Nephron (organoid): Measurements from ENCODE around the gene NET1.

Experiments
- H3K27ac Mint-ChIP-seq, 3 experiments: 2 replicates each; pipeline ENCODE4 v1.8.0; 2020; ENCODE audit warnings: mixed read lengths in 3 of 3, mild to moderate bottlenecking in 2 of 3, moderate library complexity in 1 of 3
- H3K27me3 Mint-ChIP-seq: 2 replicates; pipeline ENCODE4 v1.8.0; 2021; ENCODE audit warnings: low read depth, mild to moderate bottlenecking, moderate library complexity, mixed read lengths
- H3K36me3 Mint-ChIP-seq: 2 replicates; pipeline ENCODE4 v1.8.0; 2020; ENCODE audit warnings: low read depth, mixed read lengths
- H3K4me1 Mint-ChIP-seq: 2 replicates; pipeline ENCODE4 v1.8.0; 2020; ENCODE audit warnings: mixed read lengths
- H3K4me3 Mint-ChIP-seq, 3 experiments: 2 replicates each; pipeline ENCODE4 v1.8.0; 2020; ENCODE audit warnings: mild to moderate bottlenecking in 3 of 3, mixed read lengths in 3 of 3, moderate library complexity in 2 of 3
- H3K9me3 Mint-ChIP-seq: 2 replicates; pipeline ENCODE4 v1.8.0; 2020; ENCODE audit warnings: mixed read lengths
- CTCF ChIP-seq, 3 experiments: fragments of 200-600 bp; sonication (generic); IDR thresholded peaks; one replicate each; pipeline ENCODE4 v1.5.0; 2021; ENCODE audit warnings: antibody characterized with exemption in 3 of 3; ENCODE audit not compliant: unreplicated experiment in 3 of 3

NET1 gene

GRCh38 chr10:5434017-5434753 is 21.8 kb downstream of the NET1 start:
- TF ChIP-seq CTCF (IDR thresholded peaks at IDR 0.05; ENCODE audit: unreplicated experiment in 3 of 3), result peak; percentile 51 to 69 (median 54)
- Mint-ChIP-seq H3K9me3 (peaks cover 4% of the 10 kb centered on the region), H3K27ac (peak overlapping the region in 2 of 3 experiments; percentile 28 to 36), H3K4me3 (no peak overlapping the region), H3K36me3 (peaks cover 24% of the 10 kb centered on the region), H3K4me1 (no peaks in the 10 kb centered on the region), H3K27me3 (peaks cover 3% of the 10 kb centered on the region)

- H3K4me1 Mint-ChIP-seq, result no peaks in the 10 kb centered on the region
- H3K27me3 Mint-ChIP-seq, result peaks cover 3% of the 10 kb centered on the region
- no peak for TF ChIP-seq CTCF (IDR thresholded peaks at IDR 0.05; ENCODE audit: unreplicated experiment in 3 of 3)
- H3K9me3 Mint-ChIP-seq, result peaks cover 4% of the 10 kb centered on the region
- H3K27ac Mint-ChIP-seq, result no peak overlapping the region
- H3K36me3 Mint-ChIP-seq, result peaks cover 21% of the 10 kb centered on the region
- no peak overlapping the region for H3K4me3 Mint-ChIP-seq
These were observed 23.0 kb downstream of the NET1 start for GRCh38 chr10:5435328-5435727.

- no peaks in the 10 kb centered on the region for H3K27me3 Mint-ChIP-seq
- no peaks in the 10 kb centered on the region for H3K36me3 Mint-ChIP-seq
- H3K9me3 Mint-ChIP-seq, result no peaks in the 10 kb centered on the region
- TF ChIP-seq CTCF (IDR thresholded peaks at IDR 0.05; ENCODE audit: unreplicated experiment in 3 of 3), result no peak
- H3K27ac Mint-ChIP-seq, result no peak overlapping the region
- H3K4me1 Mint-ChIP-seq, result peaks cover 15% of the 10 kb centered on the region
- no peak overlapping the region for H3K4me3 Mint-ChIP-seq
These were observed 27.8 kb downstream of the NET1 start for GRCh38 chr10:5440206-5440605.

- Mint-ChIP-seq H3K36me3 (no peaks in the 10 kb centered on the region), H3K4me1 (peaks cover 16% of the 10 kb centered on the region), H3K27ac (no peak overlapping the region), H3K27me3 (no peaks in the 10 kb centered on the region), H3K4me3 (no peak overlapping the region), H3K9me3 (no peaks in the 10 kb centered on the region)
- no peak for TF ChIP-seq CTCF (IDR thresholded peaks at IDR 0.05; ENCODE audit: unreplicated experiment in 3 of 3)
These were observed 28.7 kb downstream of the NET1 start for GRCh38 chr10:5441106-5441505.

- peaks cover 16% of the 10 kb centered on the region for H3K4me1 Mint-ChIP-seq
- peak; percentile 74 to 89 (median 79) for TF ChIP-seq CTCF (IDR thresholded peaks at IDR 0.05; ENCODE audit: unreplicated experiment in 3 of 3)
- H3K27ac Mint-ChIP-seq, result peak overlapping the region in 2 of 3 experiments; percentile 17 to 23
- H3K4me3 Mint-ChIP-seq, result no peak overlapping the region
- H3K36me3 Mint-ChIP-seq, result no peaks in the 10 kb centered on the region
- H3K9me3 Mint-ChIP-seq, result no peaks in the 10 kb centered on the region
- H3K27me3 Mint-ChIP-seq, result no peaks in the 10 kb centered on the region
These were observed 30.0 kb downstream of the NET1 start for GRCh38 chr10:5442065-5442989.
